GM12872 (cell line): Measurements from ENCODE around the gene NCOR2.

Experiments used
- CTCF ChIP-seq: IDR thresholded peaks from 3 replicates; pipeline ENCODE4 v1.5.1; 2011; ENCODE audit warnings: low read depth, mild to moderate bottlenecking, low read length, moderate library complexity; ENCODE audit not compliant: insufficient read depth

NCOR2 gene

GRCh38 chr12:124595444-124595843 is 28.0 kb upstream of the NCOR2 start:
- TF ChIP-seq CTCF = no peak

GRCh38 chr12:124594851-124595250 is 27.4 kb upstream of the NCOR2 start:
- no peak for TF ChIP-seq CTCF

- no peak for TF ChIP-seq CTCF
Measured at GRCh38 chr12:124593851-124594401, 26.5 kb upstream of the NCOR2 start.

- no peak for TF ChIP-seq CTCF
Measured at GRCh38 chr12:124593176-124593575, 25.8 kb upstream of the NCOR2 start.

GRCh38 chr12:124592481-124593160 is 25.2 kb upstream of the NCOR2 start:
- no peak for TF ChIP-seq CTCF

GRCh38 chr12:124592050-124592449 is 24.6 kb upstream of the NCOR2 start:
- TF ChIP-seq CTCF = no peak

- TF ChIP-seq CTCF = no peak
Measured at GRCh38 chr12:124590447-124590846, 23.0 kb upstream of the NCOR2 start.
